ENCODE measurements around the gene RPS6KC1.
A peak's percentile ranks its signal among the peaks of the same experiment; 100 is the strongest.
"Not testable (repeated sequence)": the region's sequence is repeated elsewhere in the genome, so short reads cannot be mapped to it uniquely, and the experiment has no call there.

RPS6KC1 gene

GRCh38 chr1:213163278-213163711 lies 112.3 kb downstream of the RPS6KC1 start:
- no peak for DNase-seq

- no peak for DNase-seq
These were observed 113.5 kb downstream of the RPS6KC1 start for GRCh38 chr1:213164561-213164960.

- no peak for DNase-seq
These were observed 115.8 kb downstream of the RPS6KC1 start for GRCh38 chr1:213166852-213167251.

GRCh38 chr1:213171711-213172110 lies 120.7 kb downstream of the RPS6KC1 start:
- no peak for DNase-seq

GRCh38 chr1:213176341-213176740 lies 125.3 kb downstream of the RPS6KC1 start:
- no peak for DNase-seq

GRCh38 chr1:213179784-213180183 lies 128.7 kb downstream of the RPS6KC1 start:
- no peak for DNase-seq

GRCh38 chr1:213180833-213181232 lies 129.8 kb downstream of the RPS6KC1 start:
- DNase-seq: no peak

- no peak for DNase-seq
These were observed 132.1 kb downstream of the RPS6KC1 start for GRCh38 chr1:213183036-213183672.

- DNase-seq: no peak
These were observed 135.1 kb downstream of the RPS6KC1 start for GRCh38 chr1:213186168-213186567.

- no peak for DNase-seq
These were observed 141.0 kb downstream of the RPS6KC1 start for GRCh38 chr1:213192026-213192425.

GRCh38 chr1:213194383-213194782 lies 143.3 kb downstream of the RPS6KC1 start:
- no peak for DNase-seq

GRCh38 chr1:213194855-213195254 lies 143.8 kb downstream of the RPS6KC1 start:
- no peak for DNase-seq

- not testable (repeated sequence) for DNase-seq
These were observed 145.4 kb downstream of the RPS6KC1 start for GRCh38 chr1:213196328-213197054.

- no peak for DNase-seq
These were observed 149.6 kb downstream of the RPS6KC1 start for GRCh38 chr1:213200630-213201029.

GRCh38 chr1:213201380-213202155 lies 150.5 kb downstream of the RPS6KC1 start:
- no peak for DNase-seq

- DNase-seq: no peak
These were observed 160.2 kb downstream of the RPS6KC1 start for GRCh38 chr1:213211201-213211600.

- DNase-seq: not testable (repeated sequence)
These were observed 168.0 kb downstream of the RPS6KC1 start for GRCh38 chr1:213219076-213219475.

- DNase-seq: no peak
These were observed 170.2 kb downstream of the RPS6KC1 start for GRCh38 chr1:213221209-213221608.

- DNase-seq: no peak
These were observed 176.4 kb downstream of the RPS6KC1 start for GRCh38 chr1:213227458-213227857.

- no peak for DNase-seq
These were observed 180.8 kb downstream of the RPS6KC1 start for GRCh38 chr1:213231795-213232231.

GRCh38 chr1:213242883-213243282 lies 191.8 kb downstream of the RPS6KC1 start:
- DNase-seq: no peak

GRCh38 chr1:213244664-213245091 lies 193.6 kb downstream of the RPS6KC1 start:
- peak; percentile 19 for DNase-seq

GRCh38 chr1:213245260-213245910 lies 194.3 kb downstream of the RPS6KC1 start:
- no peak for DNase-seq

Measured in DMS79 (cell line).